DMS53 (cell line): Measurements from ENCODE around the gene CSH1.
"Not testable (repeated sequence)": the region's sequence is repeated elsewhere in the genome, so short reads cannot be mapped to it uniquely, and the experiment has no call there.

ENCODE experiments used
- DNase-seq: peaks from one replicate; lab custom pipeline; 2025; lab: John Stamatoyannopoulos, UW

Gene CSH1

DNA sequence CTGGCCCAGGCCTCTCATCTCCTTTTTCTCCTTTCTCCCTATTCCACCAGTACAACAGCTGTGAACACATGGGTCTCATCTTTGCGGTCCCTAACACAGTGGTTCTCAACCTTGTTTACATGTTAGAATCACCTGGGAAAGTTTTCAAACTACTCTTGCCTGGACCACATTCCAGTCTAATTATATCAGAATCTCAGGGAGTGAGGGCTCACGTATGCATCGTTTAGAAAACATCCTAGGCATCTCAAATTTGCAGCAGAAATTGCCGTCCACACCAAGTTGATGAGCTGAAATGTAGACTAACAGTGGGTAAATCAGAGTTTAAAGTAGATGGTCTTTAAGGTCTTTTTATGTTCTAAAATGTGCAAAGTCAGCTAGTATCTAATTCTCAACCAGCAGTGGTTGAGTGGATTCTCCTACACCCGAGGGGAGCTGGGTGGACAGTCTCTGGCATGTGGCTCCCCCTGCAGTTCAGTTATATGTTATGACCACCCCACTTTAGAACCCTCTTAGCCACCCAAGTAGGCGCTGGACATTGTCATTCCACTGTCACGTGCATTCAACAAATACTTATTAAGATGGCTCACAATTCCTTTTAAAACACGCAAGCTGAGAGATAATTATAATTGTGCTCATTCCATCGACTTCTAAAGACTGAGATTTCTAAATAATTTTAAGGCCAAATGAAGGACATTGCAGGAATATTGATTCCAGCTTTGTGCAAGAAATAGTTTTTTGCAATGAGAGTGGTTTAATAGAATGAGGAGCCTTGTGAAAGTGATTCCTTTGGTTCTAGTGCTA lies 26.7 kb downstream of the CSH1 start:
- DNase-seq, result not testable (repeated sequence)

DNA sequence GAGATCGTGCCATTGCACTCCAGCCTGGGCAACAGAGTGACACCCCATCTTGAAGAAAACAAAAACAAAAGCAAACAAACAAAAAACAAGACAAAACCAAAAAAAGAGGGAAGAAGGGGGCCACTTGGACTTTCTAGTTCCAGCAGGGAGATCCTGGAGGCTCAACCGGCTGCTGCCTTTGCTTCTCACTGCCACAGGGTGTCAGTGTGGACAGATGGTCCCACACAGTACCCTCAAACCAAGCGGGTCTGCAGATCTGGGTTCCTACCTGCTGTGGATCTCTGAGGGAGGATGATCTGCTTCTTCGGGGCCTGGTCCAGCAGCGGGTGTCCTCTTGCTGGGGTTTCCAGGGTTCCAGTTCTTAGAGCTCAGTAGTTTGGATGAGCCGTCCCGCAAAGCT lies 29.7 kb downstream of the CSH1 start:
- DNase-seq, result not testable (repeated sequence)

DNA sequence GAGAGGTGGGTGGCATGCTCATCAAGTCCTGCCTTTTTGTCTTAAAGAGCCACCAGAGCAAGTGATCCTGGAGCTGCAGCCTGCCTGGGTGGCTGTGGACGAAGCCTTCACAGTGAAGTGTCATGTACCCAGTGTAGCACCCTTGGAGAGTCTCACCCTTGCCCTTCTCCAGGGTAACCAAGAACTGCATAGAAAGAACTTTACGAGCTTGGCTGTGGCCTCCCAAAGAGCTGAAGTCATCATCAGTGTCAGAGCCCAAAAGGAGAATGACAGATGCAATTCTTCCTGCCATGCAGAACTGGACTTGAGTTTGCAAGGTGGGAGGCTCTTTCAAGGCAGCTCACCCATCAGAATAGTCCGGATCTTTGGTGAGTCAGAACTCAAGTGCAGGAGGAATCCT lies 37.1 kb downstream of the CSH1 start:
- DNase-seq, result no peak

DNA sequence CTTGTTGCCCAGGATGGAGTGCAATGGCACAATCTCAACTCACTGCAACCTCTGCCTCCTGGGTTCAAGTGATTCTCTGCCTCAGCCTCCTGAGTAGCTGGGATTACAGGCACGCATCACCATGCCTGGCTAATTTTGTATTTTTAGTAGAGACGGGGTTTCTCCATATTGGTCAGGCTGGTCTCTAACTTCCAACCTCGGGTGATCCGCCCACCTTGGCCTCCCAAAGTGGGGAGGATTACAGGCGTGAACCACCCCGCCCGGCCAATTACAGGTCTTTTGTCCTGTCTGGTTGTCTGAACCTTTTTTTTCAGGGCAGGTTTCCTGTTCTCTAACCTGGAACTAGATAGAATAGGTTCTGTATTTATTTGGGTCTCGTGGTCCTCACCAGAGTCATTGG lies 39.9 kb downstream of the CSH1 start:
- DNase-seq, result not testable (repeated sequence)

DNA sequence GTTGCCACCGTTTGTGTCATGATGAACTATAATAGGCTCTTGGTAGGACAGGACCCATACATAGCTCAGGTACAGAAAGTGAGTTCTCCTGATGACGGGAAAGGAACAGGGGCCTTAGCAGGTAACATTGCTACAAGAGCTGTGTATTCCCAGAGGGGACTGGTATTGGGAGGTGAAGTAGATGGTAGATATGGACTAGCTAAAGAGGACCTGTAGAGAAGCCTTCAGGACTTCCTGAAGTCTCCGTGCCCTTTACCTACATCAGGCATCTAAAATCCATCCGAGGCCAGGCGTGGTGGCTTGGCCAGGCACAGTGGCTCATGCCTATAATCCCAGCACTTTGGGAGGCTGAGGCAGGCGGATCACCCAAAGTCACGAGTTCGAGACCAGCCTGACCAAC lies 41.2 kb downstream of the CSH1 start:
- DNase-seq, result no peak

GRCh38 chr17:63854709-63855108 lies 41.7 kb downstream of the CSH1 start:
- no peak for DNase-seq

- no peak for DNase-seq
Measured at GRCh38 chr17:63853260-63853659, 43.1 kb downstream of the CSH1 start.

GRCh38 chr17:63850401-63850800 lies 46.0 kb downstream of the CSH1 start:
- no peak for DNase-seq

DNA sequence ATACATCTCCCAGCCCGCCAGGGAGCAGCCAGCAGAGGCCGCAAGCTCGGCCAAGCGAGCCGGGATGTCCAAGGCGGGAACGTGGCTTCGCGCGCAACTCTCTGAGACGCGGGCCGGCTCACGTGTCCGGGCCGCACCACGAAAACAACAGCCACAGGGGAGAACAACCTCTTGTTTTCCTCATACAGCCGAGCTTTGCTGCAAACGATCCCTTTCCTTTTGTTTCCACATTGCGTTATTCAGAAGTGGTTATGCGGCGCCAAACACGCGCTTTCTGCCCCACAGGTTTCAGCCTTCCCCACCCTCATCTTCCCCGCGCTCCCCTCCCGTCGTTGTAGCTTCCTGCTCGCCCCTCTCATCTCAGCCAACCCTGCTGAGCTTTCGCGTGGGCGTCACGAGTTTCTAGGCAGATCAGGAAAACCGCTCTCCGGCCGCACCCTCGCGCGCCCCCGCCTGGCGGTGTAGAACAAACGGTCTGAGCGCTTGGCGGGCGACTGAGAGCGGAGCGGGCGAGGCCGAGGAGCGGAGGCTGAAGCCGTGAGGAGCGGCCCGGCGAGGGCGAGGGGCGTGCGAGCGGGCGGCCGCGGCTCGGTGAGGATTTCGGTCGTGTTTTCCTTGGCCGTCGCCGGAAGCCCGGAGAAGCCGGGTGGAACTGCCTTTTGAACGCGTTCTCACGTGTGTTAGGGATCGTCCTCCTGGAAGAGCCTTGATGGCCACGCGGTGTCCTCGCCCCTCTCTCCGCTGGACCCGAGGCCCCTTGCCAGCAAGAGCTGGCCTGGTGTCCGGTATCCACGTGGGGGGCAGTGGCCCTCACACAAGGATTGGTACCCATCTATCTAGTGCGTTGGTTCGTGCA lies 47.3 kb downstream of the CSH1 start:
- DNase-seq, result peak; percentile 91

DNA sequence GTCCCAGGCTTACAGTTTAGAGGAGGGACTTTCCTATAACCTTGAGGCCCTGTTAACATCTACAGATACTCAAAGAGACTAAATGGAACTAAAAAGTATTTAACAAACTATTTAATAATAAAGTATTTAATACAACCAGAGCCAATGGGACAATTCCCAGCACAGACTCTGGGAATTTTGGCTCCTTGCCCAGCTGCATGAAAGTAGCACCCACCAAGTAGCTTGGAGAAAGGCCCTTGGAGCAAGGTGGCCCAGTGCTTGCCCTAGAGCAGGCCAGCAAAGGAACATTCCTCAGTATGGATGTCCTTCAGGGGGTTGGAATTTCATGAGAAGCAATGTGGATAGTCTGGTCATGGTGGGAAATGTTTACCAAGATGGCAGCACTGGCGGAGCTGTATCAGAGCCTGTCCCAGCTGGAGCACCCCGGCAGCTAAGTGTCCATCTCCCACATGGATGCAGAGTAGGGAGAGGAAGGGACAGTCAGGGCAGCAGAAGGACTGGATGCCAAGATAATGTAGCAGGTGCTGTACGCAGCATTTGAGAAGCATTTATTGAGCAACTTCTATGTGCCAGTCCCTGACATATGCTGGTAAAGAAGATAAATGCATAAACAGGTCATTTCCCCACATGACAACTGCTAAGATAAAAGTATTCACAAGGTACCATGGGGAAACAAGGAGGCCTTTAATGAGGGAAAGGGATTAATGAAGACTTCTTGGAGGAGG lies 48.7 kb downstream of the CSH1 start:
- DNase-seq, result no peak

- DNase-seq, result no peak
Measured at GRCh38 chr17:63845509-63845908, 50.9 kb downstream of the CSH1 start.
